NCI-H2227 (cell line): ENCODE measurements around the gene UXT.

ENCODE experiments used
- DNase-seq: peaks from one replicate; lab custom pipeline; 2025; ENCODE audit not compliant: unreplicated experiment; lab: John Stamatoyannopoulos, UW

UXT gene

DNA sequence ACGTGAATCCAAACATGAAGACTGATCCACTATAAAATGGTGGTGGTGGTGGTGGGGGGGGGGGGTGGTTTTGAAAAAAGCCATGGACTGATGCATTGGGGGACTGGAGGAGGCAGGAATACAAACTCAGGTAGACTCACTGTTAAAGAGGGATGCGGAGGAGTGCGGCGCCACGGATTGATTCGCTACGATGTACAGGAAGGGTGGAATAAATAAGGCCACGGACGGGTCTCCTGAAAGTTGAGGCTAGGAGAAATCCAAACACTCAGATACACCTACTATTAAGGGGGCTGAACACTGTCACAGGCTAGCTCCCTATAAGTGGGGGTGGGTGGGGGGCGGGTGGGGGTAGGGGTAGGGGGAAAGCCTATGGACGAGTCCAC is 9.2 kb downstream of the UXT start:
- DNase-seq, result no peak

DNA sequence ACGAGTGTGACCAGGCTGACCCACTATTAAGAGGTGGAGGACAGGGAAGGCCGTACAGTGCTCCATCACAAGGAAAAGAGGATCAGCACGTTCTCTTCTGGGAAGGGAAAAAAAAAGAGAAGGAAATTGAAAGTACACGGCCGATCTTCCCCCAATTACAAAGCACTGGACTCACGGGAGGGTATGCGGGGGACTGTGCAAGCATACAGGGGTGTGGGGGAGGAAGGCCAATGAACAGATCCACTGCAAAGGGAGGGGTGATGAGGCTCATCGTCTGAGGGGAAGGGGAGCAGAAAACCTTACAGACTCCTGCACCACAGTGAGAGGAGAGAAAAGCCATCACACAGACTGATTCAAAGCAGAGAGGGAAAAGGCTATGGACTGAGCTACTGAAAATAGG is 9.7 kb downstream of the UXT start:
- no peak for DNase-seq

DNA sequence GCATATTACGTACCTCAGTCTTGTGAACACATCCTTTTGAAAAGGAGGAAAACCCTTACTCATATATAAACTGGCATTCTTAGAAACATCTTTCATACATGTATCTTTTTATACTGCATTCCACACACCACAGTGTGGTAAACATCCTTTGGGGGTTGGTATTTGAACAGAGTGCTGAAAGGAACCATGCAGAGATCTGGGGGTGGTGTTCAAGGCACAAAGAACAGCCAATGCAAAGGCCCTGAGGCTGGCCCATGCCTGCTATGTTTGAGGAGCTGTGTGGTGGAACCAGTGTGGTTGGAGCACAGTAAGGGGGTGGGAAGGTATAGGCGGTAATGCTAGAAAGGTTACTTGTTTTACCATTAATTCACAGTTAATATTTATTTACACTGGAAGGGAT is 10.6 kb downstream of the UXT start:
- no peak for DNase-seq

DNA sequence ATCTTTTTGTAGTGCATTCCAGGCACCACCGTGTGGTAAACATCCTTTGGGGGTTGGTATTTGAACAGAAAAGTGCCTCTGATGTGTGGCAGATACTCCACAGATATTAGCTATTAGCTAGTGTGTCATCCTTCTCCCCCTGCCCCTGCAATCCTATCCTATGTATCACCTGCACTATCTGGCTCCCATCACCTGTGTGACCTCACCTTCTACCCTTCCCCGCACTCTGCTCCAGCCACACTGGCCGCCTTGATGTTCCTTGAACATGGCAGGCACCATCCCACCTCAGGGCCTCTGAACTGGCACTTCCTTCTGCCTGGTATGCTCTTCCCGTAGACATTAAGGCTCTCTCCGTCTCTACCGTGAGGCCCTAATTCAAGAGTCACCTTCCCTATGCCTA is 12.3 kb downstream of the UXT start:
- no peak for DNase-seq

DNA sequence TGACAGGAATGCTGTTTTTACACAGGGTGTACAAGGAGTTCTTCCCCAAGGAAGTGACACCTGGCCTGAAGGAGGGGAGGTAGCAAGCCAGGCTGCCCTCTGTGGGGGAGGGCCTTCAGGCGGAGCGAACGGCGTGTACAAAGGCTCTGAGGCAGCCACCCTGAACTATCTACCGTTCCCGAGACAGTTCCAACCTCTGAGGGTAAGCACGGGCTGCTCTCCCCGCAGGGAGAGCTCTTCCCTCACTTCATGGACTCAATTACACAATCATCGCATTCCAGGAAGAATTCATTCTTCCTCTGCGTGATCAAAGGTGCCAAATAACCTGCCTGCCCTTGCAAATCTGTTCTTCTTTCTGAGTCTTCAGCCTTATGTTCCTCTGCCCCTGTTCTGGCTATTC is 13.4 kb downstream of the UXT start:
- no peak for DNase-seq

DNA sequence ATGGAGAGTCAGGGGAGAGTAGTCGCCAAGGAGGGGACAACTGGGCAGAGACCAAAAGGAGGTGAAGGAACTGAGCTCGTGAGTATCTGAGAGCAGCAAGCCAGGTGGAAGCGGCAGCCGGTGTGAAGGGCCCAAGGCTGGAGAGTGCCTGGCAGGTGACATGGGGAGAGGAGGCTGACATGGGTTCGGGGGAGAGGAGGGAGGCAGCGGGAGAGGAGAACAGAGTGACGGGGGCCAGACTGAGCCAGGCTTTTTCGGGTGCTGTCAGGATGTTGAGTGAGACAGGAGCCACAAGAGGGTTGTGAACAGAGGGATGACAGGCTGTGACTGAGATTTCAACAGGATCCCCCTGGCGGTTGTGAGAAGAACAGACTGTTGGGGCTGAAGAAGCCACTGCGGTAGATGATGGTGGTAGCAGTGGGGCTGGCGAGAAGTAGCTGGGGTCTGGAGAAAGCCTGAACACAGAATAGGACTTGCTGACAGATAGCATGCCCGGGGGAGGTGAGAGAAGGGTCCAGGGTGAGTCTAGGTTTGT is 14.4 kb downstream of the UXT start:
- peak; percentile 55 for DNase-seq

DNA sequence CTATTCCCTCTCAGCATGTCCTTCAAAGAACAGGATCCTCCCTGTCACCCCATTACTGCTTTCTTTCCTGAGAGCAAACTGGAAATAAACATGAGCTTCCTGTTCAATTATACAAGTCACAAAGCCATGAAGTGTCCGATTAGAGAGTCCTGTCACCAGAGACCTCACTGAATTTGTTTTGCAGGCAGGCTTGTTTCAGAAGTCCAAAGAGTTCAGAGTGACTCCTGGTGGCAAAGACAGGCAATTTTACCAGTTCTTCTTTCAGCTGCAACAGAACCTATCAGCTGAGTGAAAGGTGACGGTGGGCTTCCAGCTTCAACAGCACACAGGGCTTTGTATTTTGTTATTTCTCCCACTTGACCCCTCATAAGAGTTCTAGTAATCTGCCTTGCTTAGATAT is 15.1 kb downstream of the UXT start:
- no peak for DNase-seq

DNA sequence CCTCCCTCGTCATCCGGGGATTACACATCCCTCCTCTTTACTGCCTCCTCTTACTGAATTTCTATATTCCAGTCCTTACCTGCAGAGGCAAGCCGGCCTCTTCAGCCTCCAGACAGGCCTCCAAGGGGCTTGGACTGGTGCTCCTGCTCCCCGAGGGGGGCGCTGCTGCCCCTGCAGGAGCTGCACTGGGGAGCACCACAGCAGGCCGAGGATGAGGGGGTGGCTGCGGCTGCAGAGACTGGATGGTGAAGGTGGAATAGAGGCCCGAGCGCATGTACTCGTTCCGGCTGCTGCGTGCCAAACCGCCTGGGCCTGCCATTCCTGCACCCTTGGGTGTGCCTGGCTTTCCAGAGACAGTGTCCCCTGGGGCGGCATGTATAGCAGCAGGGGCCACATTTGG is 20.2 kb downstream of the UXT start:
- no peak for DNase-seq

DNA sequence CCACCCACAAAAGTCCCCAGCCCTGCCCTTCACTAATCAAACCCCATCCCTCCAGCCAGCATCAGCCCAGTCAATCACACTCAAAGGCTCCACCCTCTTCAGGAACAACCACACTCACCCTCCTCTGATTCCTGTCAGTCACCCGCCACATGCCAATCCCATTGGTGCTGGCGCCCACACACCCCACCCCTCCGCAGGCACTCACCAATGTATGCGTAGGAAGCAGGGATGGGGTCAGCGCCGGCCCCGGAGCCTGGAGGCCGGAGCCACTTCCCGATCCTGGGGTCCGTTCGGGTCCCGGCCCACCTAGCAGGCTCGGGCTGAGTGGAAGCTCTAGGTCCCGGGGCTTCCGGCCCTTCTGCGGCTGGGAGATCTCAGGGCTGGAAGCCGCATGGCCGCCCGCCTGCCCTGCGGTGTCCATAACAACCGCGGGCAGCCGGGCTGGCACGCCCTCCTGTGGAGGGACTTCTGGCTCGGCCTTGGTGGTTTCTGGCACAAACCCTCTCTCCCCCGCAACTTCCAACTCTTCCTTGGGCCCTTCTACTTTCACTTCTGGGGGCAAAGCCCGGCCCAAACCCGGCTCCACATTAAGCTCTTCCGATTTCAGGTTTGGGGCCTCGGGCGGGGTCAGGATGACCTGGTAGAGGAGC is 21.3 kb downstream of the UXT start:
- DNase-seq, result no peak

DNA sequence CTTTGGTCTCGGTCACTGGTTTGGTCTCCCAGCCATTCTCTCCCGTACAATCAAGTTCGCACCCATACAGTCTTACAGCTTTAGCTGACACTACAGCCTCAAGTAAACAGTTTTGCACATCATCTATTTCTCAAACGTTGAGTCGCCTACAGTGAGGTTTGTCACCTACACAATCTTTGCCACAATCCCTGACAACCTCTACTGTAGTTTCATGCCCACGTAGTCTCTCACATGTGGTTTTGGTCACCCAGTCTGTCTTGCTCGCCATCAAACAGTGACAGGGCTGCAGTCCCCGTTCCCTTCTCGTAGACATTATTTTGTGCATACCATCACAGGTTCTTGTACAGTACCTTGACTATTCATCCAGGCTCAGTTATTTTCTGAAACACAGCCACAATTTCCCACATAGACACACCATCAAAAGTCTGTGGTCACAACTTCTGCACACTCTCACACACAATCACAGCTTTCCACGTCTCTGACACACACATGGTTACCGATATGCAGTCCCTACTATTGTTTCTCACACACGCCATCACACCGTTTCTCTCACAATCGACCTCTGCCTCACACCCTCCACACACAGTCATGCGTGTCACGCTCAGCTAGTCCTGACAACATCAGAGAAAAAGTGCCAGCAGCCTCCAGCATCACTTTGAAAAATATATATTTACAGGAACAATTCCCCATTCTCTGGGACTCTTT is 24.0 kb downstream of the UXT start:
- no peak for DNase-seq

DNA sequence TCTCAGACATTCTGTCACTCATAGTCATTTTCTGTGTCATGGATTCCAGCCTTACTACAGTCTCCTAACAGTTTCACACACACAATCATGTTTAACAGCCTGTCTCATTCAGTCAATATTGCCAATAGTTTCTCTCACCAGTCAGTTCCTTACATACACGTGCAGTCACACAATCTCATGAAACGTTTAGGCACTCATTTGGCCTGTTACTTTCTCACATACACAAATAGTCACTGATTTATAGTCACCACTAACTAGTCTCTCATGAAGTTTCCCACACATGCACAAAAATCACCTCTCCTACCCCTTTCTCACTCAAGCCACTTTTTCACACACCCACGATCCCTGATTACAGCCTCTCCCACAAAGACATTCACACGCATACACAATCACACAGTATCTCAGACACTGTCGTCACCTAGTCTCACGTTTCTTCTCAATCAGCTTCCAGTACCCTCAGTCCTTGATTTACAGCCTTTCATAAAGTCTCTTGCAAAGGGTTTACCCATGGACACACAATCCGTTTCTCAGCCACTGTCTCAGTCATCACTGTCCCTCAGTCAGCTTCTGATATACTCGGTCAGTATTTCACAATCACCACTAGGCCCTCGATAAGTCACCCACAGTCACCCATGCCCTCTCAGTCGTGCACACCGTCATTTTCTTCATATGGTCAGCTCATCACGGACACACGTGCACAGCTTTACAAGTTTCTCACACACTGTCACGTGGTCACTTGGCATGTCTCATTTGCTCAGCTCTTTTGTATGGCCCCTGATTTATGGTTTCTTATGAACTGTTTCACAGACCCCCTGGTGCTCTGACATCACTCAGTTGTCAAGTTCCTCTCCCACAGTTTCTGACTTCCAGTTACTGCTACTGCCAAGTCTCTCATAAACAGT is 25.0 kb downstream of the UXT start:
- no peak for DNase-seq

DNA sequence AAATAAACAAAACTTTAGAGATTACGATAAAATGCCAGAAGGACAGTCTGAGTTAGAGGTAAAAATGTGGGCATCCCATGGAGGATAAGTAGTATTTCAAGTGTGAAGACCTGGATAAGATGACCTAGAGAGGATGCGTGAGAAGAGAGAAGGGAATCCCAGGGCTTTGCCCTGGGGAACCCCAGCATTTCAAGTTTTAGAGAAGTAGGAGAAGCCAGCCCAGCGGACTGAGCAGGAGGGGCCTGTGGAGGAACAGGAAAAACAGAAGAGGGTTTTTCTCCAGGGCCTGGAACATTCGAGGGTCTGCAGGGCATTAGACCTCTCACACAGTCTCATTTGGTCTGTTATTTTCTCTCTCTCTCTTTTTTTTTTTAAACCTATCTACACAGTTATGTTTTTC is 26.3 kb downstream of the UXT start:
- DNase-seq, result no peak

DNA sequence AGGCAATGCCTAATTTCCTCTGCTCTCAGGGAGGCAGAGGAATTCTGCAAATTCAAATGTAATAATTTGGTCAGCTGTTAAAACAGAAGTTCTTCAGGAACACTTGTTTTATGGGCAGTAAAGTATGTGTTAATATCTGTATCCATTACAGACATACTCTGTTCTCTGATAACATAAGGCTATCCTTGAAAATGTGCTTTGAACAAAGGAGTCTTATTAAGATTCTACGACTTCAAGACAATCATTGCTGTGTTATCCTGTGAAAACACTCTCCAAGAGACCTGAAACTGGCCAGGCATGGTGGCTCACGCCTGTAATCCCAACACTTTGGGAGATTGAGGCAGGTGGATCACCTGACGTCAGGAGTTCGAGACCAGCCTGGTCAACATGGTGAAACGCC is 27.3 kb downstream of the UXT start:
- no peak for DNase-seq

DNA sequence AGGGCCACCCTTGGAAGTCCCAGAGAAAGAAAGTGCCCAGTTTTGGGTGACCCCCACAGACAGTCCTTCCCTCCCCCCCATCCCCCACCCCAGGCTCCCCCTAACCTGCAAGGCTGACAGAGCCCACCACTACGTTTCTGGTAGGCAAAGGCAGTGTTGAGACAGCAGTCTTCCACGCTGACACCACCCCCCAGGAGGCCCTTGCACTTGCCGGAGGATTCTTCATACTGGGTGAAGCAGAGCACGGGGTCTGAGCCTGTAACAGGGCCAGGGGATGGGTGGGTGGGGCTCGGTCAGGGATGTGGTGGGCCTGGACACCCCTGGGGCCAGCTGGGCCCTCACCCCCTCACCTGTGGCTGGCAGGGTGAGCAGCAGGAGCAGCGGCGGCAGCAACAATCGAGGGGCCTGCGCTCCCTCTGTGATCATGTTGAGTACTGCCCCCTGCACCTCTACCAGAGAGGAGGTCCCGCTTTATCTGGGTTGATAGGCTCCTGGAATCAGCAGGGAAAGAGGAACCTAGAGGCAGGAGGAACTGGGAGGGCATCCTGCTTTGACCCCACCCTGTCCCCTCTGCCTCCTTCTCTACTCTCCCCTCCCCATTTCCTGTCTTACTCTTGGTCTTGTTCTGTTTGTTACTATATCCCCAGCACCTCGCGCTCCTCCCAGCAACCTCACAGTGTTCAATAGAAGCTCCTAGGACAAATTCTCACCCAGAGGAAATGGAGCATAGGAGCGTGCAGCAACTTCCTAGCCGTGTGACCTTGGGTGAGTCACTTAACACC is 29.4 kb downstream of the UXT start, which contains the start of gene CFP:
Gene CFP, minus strand, starts transcription at position 512 of the 782 bp plus-strand sequence. Its CDS starts 86 bp downstream, at position 426.
- no peak for DNase-seq

DNA sequence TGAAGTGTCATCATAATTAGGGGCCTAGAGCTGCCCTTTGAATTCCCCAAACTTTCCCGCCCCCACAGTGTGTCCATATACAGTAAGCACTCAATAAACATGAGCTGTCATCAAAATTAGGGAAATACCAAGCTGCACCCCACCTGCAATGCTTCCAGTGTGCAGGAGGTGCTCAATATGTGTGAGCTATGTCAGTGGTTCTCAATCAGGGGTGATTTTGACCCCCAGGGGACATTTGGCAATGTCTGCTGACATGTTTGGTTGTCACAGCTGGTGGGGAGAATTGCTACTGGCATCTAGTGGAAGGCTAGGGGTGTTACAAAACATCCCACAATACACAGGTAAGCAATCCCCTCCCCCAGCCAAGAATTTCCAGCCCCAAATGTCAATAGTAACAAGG is 30.0 kb downstream of the UXT start:
- no peak for DNase-seq

DNA sequence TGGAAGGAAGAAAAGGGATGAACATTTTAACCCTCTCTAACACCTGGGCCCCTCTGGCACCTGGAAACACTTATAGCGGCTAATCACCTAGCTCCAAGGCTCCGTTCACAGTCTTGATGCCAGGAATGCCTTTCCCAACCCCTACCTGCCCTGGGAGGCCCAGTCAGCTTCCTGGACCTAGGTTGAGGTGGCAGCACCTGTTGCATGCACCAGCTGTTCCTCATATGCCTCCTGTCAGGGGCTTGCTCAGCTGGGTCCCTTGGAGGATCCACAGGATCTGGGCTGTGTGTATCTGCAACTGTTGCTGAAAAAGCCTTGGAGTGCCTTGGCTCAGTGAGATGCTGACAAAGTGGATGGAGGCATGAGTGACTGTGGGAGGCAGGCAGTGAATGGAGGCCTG is 33.6 kb downstream of the UXT start:
- DNase-seq, result no peak

DNA sequence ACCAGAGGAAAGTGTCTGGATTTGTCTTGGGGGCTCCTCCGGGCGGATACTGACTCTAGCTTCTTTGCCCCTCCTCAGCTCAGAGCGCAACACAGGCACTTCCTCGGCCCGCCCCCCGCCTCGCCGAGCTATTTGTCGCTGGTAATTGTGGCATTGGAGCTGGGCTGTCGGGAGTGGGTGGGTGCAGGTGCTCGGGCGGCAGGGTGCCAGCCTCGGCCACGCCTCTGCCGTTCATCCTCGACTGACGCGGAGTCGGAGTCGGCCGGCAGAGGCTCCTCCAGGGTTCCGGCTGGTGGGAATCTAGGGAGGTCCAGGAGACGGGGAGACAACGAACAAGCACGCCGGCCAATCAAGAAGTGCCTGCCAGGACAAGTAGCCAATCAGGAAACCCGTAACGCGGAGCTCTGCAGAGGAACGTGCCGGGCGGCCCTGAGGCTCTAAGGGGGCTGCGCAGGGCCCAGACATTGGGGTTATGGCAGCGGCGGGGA is 35.4 kb downstream of the UXT start:
- peak; percentile 98 for DNase-seq

DNA sequence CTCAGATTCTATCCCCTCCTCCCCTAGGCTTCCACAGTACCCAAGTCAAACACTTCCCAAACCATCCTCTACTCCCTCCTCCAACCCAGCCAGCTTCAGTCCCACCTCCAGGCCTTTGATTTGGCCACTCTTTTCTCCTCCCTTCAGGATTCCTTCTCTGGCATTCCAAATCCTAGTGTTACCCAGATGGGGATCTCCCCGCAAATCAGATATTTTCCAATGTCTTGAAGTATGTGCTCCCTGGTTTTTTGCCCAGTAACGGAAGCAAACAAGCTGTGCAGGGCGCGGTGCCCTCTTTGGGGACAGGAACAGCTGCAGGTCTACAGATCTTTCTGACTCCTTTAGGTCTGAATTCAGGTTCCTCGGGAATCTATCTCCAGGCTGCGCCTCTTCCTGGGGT is 37.1 kb downstream of the UXT start:
- DNase-seq, result no peak

DNA sequence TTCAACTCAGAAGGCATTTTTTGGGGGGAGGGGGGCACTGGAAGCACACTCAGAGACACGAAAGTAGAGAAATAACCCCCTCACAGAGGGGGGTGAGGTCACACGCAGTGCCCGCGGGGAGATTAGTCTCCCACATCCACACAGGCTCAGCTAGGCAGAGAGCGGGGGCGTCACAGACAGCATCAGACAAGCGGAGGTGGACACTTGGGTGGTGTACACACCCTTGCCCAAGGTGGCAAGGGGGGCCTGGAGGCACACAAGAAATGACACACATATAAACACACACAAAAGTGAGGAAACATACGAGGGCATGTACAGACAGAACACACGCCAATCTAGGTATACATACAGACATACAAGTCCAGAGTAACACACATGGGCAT is 38.7 kb downstream of the UXT start:
- no peak for DNase-seq

DNA sequence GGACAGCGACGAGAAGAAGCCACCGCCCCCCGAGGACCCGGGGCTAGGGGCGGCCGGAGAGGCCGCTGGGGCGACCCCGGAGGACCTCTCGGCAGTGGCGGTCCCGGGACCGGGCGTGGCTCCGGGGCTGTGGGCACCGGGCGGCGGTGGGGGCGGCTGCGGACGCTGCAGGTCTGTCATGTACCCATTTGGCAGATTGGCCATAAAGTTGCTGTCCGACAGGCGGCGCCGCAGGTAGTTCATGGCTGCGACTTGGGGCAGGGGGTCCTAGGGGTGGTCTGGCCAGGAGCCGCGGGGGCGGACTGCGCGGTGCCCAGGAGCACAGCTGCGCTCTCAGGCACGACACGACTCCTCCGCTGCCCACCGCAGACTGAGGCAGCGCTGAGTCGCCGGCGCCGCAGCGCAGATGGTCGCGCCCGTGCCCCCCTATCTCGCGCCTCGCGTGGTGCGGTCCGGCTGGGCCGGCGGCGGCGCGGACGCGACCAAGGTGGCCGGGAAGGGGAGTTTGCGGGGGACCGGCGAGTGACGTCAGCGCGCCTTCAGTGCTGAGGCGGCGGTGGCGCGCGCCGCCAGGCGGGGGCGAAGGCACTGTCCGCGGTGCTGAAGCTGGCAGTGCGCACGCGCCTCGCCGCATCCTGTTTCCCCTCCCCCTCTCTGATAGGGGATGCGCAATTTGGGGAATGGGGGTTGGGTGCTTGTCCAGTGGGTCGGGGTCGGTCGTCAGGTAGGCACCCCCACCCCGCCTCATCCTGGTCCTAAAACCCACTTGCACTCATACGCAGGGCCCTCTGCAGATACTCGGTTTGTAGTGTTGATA is 39.3 kb downstream of the UXT start, which contains the start of gene SYN1:
Gene SYN1, minus strand, starts transcription at position 372 of the 817 bp plus-strand sequence. Its CDS starts 129 bp downstream, at position 243.
- DNase-seq, result peak; percentile 98
